ENCODE measurements around the gene COPE.
"Not testable (repeated sequence)": the region's sequence is repeated elsewhere in the genome, so short reads cannot be mapped to it uniquely, and the experiment has no call there.

COPE gene

GRCh38 chr19:18919086-18919899, at the start of gene COPE, which contains the start of gene DDX49:
COPE (minus strand) TSS chr19:18919387; CDS start chr19:18919348, 39 bp downstream.
DDX49 (plus strand) TSS chr19:18919715; CDS start chr19:18919742, 27 bp downstream.
- peak within 1 kb of the TSS; percentile 96 for H3K4me3 Mint-ChIP-seq
- no peaks in the 10 kb centered on the region for H3K9me3 Mint-ChIP-seq
- H3K36me3 Mint-ChIP-seq (ENCODE audit: low read depth), result peaks cover 34% of the 10 kb centered on the region
- H3K4me1 Mint-ChIP-seq (ENCODE audit: low read depth), result peaks cover 16% of the 10 kb centered on the region
- DNase-seq (ENCODE audit: low spot score), result peak; percentile 98
- H3K27ac Mint-ChIP-seq, result peak within 1 kb of the TSS; percentile 96
- H3K27me3 Mint-ChIP-seq (ENCODE audit: low read depth), result no peaks in the 10 kb centered on the region

GRCh38 chr19:18967358-18968146, 48.4 kb upstream of the COPE start:
- H3K4me3 Mint-ChIP-seq, result no peak overlapping the region
- no peaks in the 10 kb centered on the region for H3K9me3 Mint-ChIP-seq
- H3K36me3 Mint-ChIP-seq (ENCODE audit: low read depth), result no peaks in the 10 kb centered on the region
- H3K4me1 Mint-ChIP-seq (ENCODE audit: low read depth), result peaks cover 4% of the 10 kb centered on the region
- H3K27me3 Mint-ChIP-seq (ENCODE audit: low read depth), result no peaks in the 10 kb centered on the region
- H3K27ac Mint-ChIP-seq, result no peak overlapping the region
- no peak for DNase-seq (ENCODE audit: low spot score)

- peaks cover 8% of the 10 kb centered on the region for H3K4me1 Mint-ChIP-seq (ENCODE audit: low read depth)
- H3K9me3 Mint-ChIP-seq, result no peaks in the 10 kb centered on the region
- H3K27me3 Mint-ChIP-seq (ENCODE audit: low read depth), result peaks cover 7% of the 10 kb centered on the region
- H3K27ac Mint-ChIP-seq, result no peak overlapping the region
- no peak overlapping the region for H3K4me3 Mint-ChIP-seq
- no peaks in the 10 kb centered on the region for H3K36me3 Mint-ChIP-seq (ENCODE audit: low read depth)
- DNase-seq (ENCODE audit: low spot score), result no peak
Observed at GRCh38 chr19:18966307-18966706, 47.1 kb upstream of the COPE start.

- Mint-ChIP-seq H3K27me3 (ENCODE audit: low read depth) (peaks cover 9% of the 10 kb centered on the region), H3K27ac (no peak overlapping the region), H3K4me1 (ENCODE audit: low read depth) (peaks cover 9% of the 10 kb centered on the region), H3K4me3 (no peak overlapping the region), H3K36me3 (ENCODE audit: low read depth) (no peaks in the 10 kb centered on the region), H3K9me3 (no peaks in the 10 kb centered on the region)
- DNase-seq (ENCODE audit: low spot score), result no peak
Observed at GRCh38 chr19:18964121-18964520, 44.9 kb upstream of the COPE start.

- Mint-ChIP-seq H3K9me3 (no peaks in the 10 kb centered on the region), H3K4me1 (ENCODE audit: low read depth) (peaks cover 5% of the 10 kb centered on the region), H3K27ac (no peak overlapping the region), H3K4me3 (no peak overlapping the region), H3K36me3 (ENCODE audit: low read depth) (no peaks in the 10 kb centered on the region), H3K27me3 (ENCODE audit: low read depth) (peaks cover 11% of the 10 kb centered on the region)
- no peak for DNase-seq (ENCODE audit: low spot score)
Observed at GRCh38 chr19:18961767-18962620, 42.8 kb upstream of the COPE start.

GRCh38 chr19:18960370-18960769, 41.2 kb upstream of the COPE start:
- no peak for DNase-seq (ENCODE audit: low spot score)
- H3K27ac Mint-ChIP-seq, result no peak overlapping the region
- peaks cover 5% of the 10 kb centered on the region for H3K4me1 Mint-ChIP-seq (ENCODE audit: low read depth)
- H3K4me3 Mint-ChIP-seq, result no peak overlapping the region
- peaks cover 11% of the 10 kb centered on the region for H3K27me3 Mint-ChIP-seq (ENCODE audit: low read depth)
- H3K36me3 Mint-ChIP-seq (ENCODE audit: low read depth), result no peaks in the 10 kb centered on the region
- no peaks in the 10 kb centered on the region for H3K9me3 Mint-ChIP-seq

GRCh38 chr19:18955042-18955441, 35.9 kb upstream of the COPE start:
- H3K27ac Mint-ChIP-seq, result no peak overlapping the region
- no peak overlapping the region for H3K4me3 Mint-ChIP-seq
- no peaks in the 10 kb centered on the region for H3K4me1 Mint-ChIP-seq (ENCODE audit: low read depth)
- H3K27me3 Mint-ChIP-seq (ENCODE audit: low read depth), result peaks cover 1% of the 10 kb centered on the region
- no peaks in the 10 kb centered on the region for H3K36me3 Mint-ChIP-seq (ENCODE audit: low read depth)
- DNase-seq (ENCODE audit: low spot score), result no peak
- peaks cover 5% of the 10 kb centered on the region for H3K9me3 Mint-ChIP-seq

- Mint-ChIP-seq H3K4me1 (ENCODE audit: low read depth) (no peaks in the 10 kb centered on the region), H3K9me3 (peaks cover 5% of the 10 kb centered on the region)
Observed at GRCh38 chr19:18954094-18954493, 34.9 kb upstream of the COPE start.

GRCh38 chr19:18952364-18953003, 33.3 kb upstream of the COPE start:
- DNase-seq (ENCODE audit: low spot score); H3K9me3 Mint-ChIP-seq; H3K4me3 Mint-ChIP-seq; H3K36me3 Mint-ChIP-seq (ENCODE audit: low read depth); H3K4me1 Mint-ChIP-seq (ENCODE audit: low read depth); H3K27ac Mint-ChIP-seq; H3K27me3 Mint-ChIP-seq (ENCODE audit: low read depth): not testable (repeated sequence)

More at GRCh38 chr19:18954094-18954493, 34.9 kb upstream of the COPE start:
- Mint-ChIP-seq H3K4me3 (no peak overlapping the region), H3K27me3 (ENCODE audit: low read depth) (peaks cover 1% of the 10 kb centered on the region), H3K36me3 (ENCODE audit: low read depth) (no peaks in the 10 kb centered on the region), H3K27ac (no peak overlapping the region)
- DNase-seq (ENCODE audit: low spot score), result no peak

- no peaks in the 10 kb centered on the region for H3K4me1 Mint-ChIP-seq (ENCODE audit: low read depth)
- DNase-seq (ENCODE audit: low spot score), result no peak
- peaks cover 5% of the 10 kb centered on the region for H3K9me3 Mint-ChIP-seq
- H3K27ac Mint-ChIP-seq, result no peak overlapping the region
- no peaks in the 10 kb centered on the region for H3K27me3 Mint-ChIP-seq (ENCODE audit: low read depth)
- no peak overlapping the region for H3K4me3 Mint-ChIP-seq
- no peaks in the 10 kb centered on the region for H3K36me3 Mint-ChIP-seq (ENCODE audit: low read depth)
Observed at GRCh38 chr19:18951721-18952281, 32.6 kb upstream of the COPE start.

GRCh38 chr19:18949858-18950257, 30.7 kb upstream of the COPE start:
- Mint-ChIP-seq H3K9me3 (peaks cover 1% of the 10 kb centered on the region), H3K27ac (no peak overlapping the region), H3K4me1 (ENCODE audit: low read depth) (no peaks in the 10 kb centered on the region), H3K27me3 (ENCODE audit: low read depth) (no peaks in the 10 kb centered on the region), H3K36me3 (ENCODE audit: low read depth) (no peaks in the 10 kb centered on the region), H3K4me3 (no peak overlapping the region)
- DNase-seq (ENCODE audit: low spot score), result no peak

GRCh38 chr19:18948976-18949356, 29.8 kb upstream of the COPE start:
- no peaks in the 10 kb centered on the region for H3K9me3 Mint-ChIP-seq
- H3K27ac Mint-ChIP-seq, result no peak overlapping the region
- DNase-seq (ENCODE audit: low spot score), result no peak
- H3K27me3 Mint-ChIP-seq (ENCODE audit: low read depth), result no peaks in the 10 kb centered on the region
- no peaks in the 10 kb centered on the region for H3K4me1 Mint-ChIP-seq (ENCODE audit: low read depth)
- no peaks in the 10 kb centered on the region for H3K36me3 Mint-ChIP-seq (ENCODE audit: low read depth)
- H3K4me3 Mint-ChIP-seq, result no peak overlapping the region

All from T-helper 2 cell treated with Interferon-gamma antibody and Interleukin-4, amounts not matched to agents 5 μg/mL and 100 μg/mL, for 36 hours (primary cell).